MV-4-11 (cell line): Measurements from ENCODE around the gene GOLGA1.
"Not testable (repeated sequence)": the region's sequence is repeated elsewhere in the genome, so short reads cannot be mapped to it uniquely, and the experiment has no call there.

Experiments used
- DNase-seq: peaks from one replicate; lab custom pipeline; 2025; lab: John Stamatoyannopoulos, UW

GOLGA1 gene, protein sequence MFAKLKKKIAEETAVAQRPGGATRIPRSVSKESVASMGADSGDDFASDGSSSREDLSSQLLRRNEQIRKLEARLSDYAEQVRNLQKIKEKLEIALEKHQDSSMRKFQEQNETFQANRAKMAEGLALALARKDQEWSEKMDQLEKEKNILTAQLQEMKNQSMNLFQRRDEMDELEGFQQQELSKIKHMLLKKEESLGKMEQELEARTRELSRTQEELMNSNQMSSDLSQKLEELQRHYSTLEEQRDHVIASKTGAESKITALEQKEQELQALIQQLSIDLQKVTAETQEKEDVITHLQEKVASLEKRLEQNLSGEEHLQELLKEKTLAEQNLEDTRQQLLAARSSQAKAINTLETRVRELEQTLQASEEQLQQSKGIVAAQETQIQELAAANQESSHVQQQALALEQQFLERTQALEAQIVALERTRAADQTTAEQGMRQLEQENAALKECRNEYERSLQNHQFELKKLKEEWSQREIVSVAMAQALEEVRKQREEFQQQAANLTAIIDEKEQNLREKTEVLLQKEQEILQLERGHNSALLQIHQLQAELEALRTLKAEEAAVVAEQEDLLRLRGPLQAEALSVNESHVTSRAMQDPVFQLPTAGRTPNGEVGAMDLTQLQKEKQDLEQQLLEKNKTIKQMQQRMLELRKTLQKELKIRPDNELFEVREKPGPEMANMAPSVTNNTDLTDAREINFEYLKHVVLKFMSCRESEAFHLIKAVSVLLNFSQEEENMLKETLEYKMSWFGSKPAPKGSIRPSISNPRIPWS

DNA sequence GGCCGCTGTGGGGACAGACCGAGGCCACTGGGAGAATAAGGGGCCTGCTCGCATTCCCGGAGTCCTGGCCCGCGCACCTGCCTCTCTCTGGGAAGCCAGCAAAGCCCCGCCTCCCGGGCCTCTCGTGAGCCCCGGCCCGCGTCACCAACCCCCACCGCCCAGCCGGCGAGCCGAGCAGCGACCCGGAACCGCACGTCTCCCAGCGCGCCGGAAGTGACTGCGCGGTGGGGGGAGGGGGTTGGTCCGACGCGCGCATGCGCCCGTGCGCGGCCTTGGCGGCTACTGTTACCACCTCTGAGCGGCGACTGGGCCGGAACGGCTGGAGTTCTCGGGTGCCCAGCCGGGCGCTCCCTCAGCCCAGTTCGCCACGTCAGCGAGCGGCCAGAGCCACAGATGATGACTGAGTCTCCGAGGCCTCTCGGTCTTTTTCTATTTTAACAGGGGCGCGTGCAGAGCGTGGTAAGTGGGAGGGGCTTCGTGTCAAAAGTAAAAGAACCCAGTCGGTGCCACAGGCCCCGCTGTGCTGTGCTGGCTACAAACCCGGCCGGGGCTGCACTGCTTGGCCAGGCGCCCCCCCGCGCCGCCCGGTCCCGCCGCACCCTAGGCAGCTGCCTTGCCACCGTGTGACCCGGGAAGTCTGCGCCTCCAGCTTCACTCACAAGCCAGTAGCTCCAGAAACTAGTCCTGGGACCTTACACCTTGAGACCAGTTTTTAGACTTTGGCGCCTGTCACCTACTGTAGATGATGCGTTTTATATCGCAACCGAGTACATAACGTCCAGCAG, at the start of gene GOLGA1:
Gene GOLGA1, minus strand, starts transcription at position 190 of the 785 bp plus-strand sequence. CDS start 2,372 bp downstream, outside the sequence.
- DNase-seq: peak; percentile 85

DNA sequence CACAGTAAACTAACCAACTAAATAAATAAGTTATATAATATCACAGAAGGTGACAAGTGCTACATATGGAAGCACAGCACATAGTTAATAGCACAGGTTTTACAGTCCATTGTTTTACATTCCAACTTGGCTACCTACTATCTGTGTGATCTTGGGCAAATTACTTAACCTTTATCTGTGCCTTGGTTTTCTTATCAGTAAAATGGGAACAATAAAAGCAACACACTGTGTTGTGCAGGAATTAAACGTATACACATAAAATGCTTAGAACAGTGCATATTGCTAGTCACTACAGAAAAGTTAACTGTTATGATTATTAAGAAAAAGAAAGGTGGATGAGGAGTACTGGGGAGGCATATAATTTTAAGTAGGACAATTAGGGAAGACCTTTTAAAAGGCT, 42.8 kb upstream of the GOLGA1 start:
- DNase-seq: no peak

DNA sequence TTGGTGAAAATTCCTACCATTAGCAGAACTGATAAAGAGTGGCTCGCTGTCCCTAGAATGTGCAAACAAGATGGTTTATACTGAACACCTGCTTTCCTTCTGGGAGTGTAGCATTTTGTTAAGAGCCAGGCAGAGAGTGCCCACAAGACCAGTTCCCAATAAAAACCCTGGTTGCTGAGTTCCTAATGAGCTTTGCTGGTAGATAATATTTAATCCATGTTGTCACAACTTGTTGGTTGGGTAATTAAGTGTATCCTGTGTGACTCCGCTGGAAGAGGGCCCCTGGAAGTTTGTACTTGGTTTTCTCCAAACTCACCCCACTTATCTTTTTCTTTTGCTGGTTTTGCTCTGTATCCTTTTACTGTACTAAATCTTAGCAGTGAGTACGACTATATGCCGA, 39.5 kb upstream of the GOLGA1 start:
- DNase-seq: no peak

DNA sequence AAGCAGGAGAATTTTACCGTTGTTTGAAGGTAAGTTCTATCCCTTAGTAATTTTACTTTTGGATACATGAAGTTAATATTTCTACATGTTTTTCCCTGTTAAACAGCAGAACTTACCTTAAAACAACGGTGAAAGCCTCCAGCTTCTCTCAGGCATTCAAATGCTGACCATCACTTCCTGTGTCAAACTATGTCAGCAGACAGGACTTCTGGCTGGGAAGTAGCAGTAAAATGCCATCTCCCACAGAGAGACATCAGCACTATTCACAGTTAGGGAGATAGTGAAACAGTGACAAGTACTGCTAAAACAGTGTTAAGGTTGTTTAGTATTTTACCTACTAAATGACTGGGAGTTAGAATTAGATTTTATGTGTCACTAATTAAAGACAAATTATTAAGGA, 34.2 kb upstream of the GOLGA1 start:
- DNase-seq: no peak

DNA sequence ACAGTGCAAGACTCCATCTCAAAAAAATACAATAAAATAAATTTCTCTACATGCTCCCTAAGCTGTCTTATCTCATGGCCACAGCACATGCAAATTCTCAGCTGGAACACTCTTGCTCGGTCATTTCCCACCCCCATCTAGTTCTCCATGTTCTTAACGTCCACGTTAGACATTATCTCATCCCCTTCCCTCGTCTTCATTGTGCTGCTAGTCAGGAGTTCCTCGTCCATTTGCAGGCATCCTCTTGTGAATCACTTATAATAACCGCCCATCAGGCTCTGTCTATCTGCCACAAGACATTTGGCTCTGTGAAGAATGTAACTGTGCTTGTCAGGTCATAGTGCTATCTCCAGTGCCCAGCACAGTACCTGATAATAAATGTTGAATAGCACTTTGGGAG, 32.9 kb upstream of the GOLGA1 start:
- DNase-seq: no peak

DNA sequence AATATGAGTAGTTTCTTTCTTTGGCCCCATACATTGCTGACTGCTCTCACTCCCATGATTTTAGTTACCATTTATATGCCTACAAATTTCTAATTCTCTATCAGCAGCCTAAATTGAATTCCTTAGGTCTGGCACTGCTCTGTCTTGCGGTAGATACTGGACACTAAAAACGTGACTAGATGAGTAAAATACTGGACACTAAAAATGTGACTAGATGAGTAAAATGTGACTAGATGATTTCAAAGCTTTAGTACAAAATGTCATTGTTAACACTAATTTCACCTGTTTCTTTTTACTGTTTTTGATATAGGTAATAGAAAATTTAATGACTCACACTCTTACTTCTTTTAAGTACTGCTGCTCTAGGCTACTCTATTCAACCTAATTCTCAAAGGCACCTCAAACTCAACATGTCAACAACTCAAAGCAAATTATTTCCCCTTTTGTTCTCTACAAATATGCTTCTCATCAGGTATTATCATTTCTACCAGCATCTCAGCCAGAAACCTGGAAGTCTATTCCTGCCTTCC, 31.4 kb upstream of the GOLGA1 start:
- no peak for DNase-seq

DNA sequence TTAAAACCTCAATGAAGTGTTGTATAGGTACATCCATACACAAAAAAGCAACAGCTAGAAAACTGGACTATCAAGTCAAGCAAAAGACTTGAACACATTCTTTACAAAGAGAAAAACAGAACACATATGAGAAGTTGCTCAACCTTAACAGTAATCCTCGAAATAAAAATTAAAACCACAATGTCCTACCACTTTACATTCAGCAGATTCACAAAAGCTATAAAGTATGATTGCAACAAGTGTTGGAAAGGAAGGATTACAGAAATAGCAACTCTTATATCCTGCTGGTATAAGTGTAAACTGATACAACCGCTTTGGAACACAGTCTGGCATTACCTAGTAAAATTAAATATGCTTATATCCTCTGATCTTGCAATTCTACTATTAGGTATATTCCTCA, 28.5 kb upstream of the GOLGA1 start:
- DNase-seq: peak; percentile 86

DNA sequence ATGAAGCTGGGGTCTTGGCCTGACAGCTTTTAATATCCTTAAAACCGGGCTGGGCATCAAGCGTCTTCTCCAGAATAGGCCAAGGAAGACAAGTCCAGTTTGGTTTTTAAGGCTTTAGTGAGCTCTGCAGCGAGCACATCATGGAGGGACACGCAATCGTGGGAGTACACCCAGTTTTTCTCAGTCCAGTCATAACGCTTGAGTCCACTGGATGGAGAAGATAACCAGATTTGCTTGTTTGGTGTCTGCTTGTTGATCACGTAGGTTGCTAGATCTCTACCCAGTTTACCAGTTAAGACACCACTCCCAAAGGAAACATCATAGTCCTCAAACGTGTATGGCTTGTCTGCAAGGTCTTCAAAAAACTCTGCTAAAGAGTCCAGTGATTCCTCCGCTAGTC, 27.4 kb upstream of the GOLGA1 start:
- no peak for DNase-seq

DNA sequence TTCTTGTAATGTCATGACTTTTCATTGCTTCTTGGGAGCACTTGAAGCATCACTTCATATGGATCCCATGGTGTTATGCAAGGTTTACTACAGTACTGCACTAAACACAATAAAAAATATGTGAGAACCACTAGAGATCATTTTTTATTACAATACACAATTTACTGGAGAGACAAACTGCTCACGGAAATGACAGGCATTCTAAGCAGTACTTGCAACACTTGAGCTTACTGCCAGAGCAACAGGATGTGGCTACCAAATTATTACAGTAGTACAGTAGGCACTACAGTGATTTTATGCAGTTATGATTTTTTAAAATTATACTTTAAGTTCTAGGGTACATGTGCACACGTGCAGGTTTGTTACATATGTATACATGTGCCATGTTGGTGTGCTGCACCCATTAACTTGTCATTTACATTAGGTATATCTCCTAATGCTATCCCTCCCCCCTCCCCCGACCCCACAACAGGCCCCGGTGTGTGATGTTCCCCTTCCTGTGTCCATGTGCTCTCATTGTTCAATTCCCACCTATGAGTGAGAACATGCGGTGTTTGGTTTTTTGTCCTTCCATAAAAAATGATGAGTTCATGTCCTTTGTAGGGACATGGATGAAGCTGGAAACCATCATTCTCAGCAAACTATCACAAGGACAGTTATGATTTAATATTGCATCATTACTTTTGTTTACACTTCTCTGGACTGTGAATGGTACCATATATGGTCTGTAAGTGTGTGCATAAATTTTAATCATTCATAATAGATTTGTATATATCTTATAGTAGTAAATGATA, 25.1 kb upstream of the GOLGA1 start:
- DNase-seq: peak; percentile 45

DNA sequence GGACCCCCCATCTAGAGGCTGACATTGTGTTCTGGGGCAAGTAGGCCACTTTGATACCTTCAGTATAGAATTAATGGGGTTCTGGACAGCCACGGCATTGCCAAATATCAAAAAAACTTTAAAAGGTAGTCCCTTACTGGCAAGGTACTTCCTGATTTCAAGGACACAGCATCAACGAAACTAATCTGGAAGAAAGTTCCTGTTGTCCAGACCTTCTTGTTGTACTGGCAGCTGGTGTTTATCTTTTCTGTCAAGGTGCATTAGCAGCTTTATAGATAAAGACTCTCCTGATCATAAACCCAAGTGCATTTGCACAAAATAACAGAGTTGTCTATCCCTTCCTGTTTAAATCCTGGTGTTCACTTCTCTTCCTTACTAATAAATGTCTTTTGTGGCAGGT, 23.7 kb upstream of the GOLGA1 start:
- DNase-seq: no peak

DNA sequence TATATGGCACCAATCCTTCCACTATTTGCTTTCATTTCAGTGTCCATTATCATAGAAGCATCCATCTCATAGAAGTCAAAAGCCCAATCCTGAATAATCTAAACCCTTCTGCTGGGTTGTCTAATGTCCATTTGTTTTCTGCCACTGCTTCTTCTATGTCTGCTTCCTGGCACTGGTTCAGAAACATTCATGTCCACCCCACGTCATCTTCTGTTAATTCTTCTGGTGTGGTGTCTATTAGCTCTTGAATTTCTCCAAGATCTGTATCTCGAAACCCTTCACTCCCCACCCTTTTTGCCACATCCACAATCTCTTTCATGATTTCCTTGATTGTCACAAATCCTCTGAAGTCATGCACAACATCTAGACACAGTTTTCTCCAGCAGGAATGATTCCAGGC, 23.2 kb upstream of the GOLGA1 start:
- DNase-seq: peak; percentile 28

DNA sequence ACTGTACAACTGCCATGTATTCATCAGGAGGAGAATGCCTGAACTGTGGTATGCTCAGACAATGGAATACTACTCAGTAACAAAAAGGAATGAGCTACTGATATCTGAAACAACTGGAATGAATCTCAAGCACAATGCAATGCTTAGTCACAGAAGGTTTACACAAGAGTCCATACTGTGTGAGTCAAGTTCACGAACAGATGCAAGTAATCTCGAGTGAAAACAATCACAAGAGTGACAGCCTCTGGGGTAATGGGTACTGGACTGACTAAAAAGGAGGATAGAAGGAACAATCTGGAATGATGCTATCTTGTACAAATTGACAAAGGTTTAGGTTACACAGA, 19.5 kb upstream of the GOLGA1 start:
- no peak for DNase-seq

DNA sequence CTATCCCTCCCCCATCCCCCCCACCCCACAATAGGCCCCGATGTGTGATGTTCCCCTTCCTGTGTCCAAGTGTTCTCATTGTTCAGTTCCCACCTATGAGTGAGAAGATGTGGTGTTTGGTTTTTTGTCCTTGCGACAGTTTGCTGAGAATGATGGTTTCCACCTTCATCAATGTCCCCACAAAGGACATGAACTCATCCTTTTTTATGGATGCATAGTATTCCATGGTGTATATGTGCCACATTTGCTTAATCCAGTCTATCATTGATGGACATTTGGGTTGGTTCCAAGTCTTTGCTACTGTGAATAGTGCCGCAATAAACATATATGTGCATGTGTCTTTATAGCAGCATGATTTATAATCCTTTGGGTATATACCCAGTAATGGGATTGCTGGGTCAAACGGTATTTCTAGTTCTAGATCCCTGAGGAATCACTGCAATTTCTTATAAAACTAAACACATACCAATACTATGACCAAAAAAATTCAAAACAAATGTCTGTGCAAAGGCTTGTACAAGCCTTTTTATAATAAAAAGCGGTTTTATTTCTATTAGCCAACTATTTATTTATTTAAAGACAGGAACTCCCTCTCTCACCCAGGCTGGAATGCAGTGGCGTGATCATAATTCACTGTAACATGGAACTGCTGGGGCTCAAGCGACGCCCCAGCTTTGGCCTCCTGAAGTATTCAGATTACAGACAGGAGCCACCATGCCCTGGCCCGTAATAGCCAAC, 19.0 kb upstream of the GOLGA1 start:
- not testable (repeated sequence) for DNase-seq

DNA sequence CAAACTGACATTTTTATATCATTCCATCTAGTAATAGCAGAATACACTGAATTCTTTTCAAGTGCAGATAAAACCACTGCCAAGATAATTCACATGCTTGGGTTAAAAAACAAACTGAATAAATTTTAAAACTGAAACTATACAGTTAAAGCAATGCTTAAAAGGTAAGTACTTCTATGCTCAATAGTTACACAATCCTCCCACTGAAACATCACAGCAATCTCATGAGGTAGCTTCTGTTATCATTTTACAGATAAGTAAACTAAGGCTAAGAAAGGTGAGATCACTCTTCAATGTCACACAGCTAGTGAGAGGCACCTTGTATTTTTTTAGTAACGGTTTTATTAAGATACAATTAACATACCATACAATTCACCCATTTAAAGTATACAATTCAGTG, 13.4 kb upstream of the GOLGA1 start:
- DNase-seq: no peak

DNA sequence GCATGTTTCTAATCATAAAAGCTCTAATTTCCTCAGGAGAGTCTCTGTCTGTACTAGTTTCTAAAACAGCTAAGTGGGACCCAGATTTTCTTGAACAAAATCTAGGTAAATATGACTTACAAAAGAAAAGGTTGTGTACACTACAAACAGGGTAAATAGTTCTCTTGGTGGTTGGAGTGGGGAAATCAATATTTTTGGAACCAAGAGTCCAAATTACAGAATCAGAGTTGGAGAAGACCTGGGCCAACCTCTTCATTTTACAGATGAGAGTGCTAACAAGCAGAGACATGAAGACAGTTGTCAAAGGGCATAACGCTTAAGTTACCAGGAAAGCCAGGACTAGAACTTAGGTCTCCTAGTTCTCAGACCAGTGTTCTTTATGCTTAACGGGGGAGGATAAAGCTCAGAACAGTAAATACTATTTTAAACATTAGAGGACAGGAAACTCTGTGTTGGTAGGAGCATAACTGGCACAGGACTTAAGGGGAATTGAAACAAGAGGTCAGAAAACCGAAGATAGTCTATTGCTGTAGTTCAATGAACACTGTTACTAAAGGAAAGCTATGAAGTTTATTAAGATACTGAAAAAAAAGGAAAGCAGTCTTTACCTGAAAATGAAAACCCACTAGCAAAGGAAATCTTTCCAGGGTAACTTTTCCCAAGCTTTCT, 9.3 kb upstream of the GOLGA1 start:
- peak; percentile 80 for DNase-seq

DNA sequence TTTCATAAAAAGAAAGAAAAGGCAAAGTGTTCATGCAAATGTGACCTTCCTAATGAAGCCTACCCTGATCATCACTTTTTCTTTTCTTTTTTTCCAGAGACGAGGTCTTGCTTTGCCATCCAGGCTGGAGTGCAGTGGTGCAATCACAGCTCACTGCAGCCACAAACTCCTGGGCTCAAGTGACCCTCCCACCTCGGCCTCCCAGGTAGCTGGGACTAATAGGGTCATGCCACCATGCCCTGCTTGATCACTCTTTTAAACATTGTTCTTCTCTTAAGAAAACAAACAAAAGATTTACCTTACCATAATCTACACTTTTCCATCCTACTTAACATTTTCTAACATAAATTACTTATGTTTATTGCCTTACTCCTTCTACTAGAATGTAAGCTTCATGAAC, 8.5 kb upstream of the GOLGA1 start:
- no peak for DNase-seq

DNA sequence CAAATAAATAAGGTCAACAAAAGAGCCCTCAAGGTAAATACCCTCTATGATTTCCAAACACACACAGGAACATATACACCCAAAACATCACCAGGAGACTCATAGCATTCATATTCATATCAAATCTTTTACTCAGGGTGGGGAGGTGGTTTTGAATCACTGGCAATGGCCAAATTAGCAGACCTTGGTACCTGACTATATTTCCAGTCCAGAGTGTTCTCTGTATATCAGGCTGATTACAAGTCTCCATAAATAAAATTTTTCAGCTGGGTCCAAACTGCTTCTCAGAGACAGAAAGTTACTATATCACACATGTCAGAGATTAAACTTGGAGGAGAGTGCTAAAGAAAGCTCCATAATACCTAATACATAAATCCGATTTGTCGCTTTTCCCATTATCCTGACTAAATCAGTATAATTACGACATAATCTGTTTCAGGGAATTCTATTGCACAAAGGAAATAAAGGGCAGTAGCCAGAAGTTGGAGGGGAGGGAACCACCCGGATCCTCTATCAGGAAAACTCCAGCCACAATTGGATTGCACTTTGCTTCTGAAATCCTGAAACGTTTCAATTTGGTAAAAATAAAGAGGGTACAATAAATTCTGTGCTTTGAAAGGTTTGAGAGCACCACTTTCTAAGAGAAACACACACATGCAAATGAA, 7.0 kb upstream of the GOLGA1 start:
- DNase-seq: no peak

DNA sequence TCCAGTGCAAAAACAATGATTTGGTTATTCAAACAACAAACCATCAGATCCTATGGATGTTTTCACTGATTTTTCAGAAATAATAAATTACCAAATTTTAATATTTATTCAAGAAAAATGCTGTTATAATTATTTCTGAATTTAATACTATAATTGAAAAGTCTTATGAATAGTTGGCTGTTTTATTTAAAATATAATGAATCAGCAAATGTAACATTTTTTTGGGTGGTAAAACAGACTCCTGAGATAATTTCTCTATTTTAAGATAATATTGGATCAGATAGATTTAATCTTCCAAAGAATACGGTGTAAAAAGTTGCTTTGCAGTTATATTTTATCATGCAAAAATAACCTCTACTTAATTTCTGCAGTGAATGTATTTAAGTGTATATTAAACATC, 5.3 kb upstream of the GOLGA1 start:
- DNase-seq: no peak

DNA sequence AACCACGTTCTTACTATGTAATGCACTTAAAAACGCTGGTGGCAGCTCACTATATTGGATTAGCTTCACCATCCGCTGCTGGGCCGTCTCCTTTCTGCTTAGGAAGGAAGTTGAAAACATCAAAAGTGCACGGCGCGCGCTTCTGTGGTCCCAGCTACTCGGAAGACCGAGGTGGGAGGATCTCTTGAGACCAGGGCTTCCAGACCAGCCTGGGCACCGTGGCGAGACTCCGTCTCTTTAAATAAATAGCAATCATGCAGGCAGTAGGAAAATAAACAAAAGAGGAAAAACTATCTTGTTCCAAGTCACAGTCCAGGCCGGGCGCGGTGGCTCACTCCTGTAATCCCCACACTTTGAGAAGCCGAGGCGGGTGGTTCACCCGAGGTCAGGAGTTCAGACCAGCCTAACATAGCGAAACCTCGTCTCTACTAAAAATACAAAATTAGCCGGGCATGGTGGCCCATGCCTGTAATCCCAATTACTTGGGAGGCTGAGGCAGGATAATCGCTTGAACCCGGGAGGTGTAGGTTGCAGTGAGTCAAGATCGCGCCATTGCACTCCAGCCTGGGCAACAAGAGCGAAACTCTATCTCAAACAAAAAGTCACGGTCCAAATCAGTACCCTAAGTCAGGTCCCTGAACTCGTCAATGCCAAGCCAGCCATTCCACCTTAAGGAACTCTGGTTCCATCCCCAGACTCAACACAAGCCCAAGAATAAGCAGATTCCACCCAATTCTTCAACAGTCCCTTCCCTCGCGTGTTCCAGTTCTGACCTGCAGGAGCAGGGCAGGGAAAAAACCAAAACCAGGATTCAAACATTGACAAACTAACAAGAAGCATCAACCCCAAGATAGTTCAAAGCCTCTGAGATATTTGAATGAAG, 1.0 kb upstream of the GOLGA1 start:
- DNase-seq: peak; percentile 59
